Measurements from ENCODE around the gene RAPGEF5. TPM values are rescaled to one million over a fixed set of nuclear protein-coding genes. Genes with fewer than 3 reads are reported as not detected.

The RAPGEF5 gene
- total RNA-seq, 2 donors from 2014 or later: 66.5 to 70.8 TPM

GRCh38 chr7:22231806-22232205 is 125.1 kb downstream of the RAPGEF5 start:
- ATAC-seq (ENCODE audit: insufficient number of reproducible peaks, low FRiP score, low read depth) (no peak), DNase-seq (ENCODE audit: low spot score) (no peak)
- no peak for TF ChIP-seq CTCF (IDR thresholded peaks at IDR 0.05)
- no peak overlapping the region for H3K4me3 ChIP-seq
- H3K27ac ChIP-seq: peak overlapping the region in 1 of 2 donors; percentile 17
- no peaks in the 10 kb centered on the region for H3K36me3 ChIP-seq
- peaks cover 20 to 56% of the 10 kb centered on the region in 2 donors for H3K4me1 ChIP-seq (ENCODE audit: control insufficient read depth in 1 of 2, low read depth in 2 of 2)
- no peaks in the 10 kb centered on the region for H3K9me3 ChIP-seq
- H3K27me3 ChIP-seq (replicated peaks; ENCODE audit: insufficient read depth): no peaks in the 10 kb centered on the region

- ATAC-seq (ENCODE audit: insufficient number of reproducible peaks, low FRiP score, low read depth) (no peak), DNase-seq (ENCODE audit: low spot score) (no peak)
- TF ChIP-seq CTCF (IDR thresholded peaks at IDR 0.05): no peak
- Histone ChIP-seq H3K27me3 (replicated peaks; ENCODE audit: insufficient read depth) (no peaks in the 10 kb centered on the region), H3K9me3 (no peaks in the 10 kb centered on the region), H3K4me1 (ENCODE audit: control insufficient read depth in 1 of 2, low read depth in 2 of 2) (peaks cover 20 to 56% of the 10 kb centered on the region in 2 donors), H3K4me3 (no peak overlapping the region), H3K36me3 (no peaks in the 10 kb centered on the region), H3K27ac (peak overlapping the region in 1 of 2 donors; percentile 17)
Observed at GRCh38 chr7:22231141-22231540, 125.8 kb downstream of the RAPGEF5 start.

GRCh38 chr7:22230238-22230637 is 126.7 kb downstream of the RAPGEF5 start:
- Histone ChIP-seq H3K4me1 (ENCODE audit: control insufficient read depth in 1 of 2, low read depth in 2 of 2) (peaks cover 20 to 56% of the 10 kb centered on the region in 2 donors), H3K4me3 (no peak overlapping the region), H3K36me3 (no peaks in the 10 kb centered on the region), H3K27ac (no peak overlapping the region), H3K9me3 (no peaks in the 10 kb centered on the region), H3K27me3 (replicated peaks; ENCODE audit: insufficient read depth) (no peaks in the 10 kb centered on the region)
- TF ChIP-seq CTCF (IDR thresholded peaks at IDR 0.05): no peak
- ATAC-seq (ENCODE audit: insufficient number of reproducible peaks, low FRiP score, low read depth): no peak
- no peak for DNase-seq (ENCODE audit: low spot score)

- TF ChIP-seq CTCF (IDR thresholded peaks at IDR 0.05): no peak
- DNase-seq (ENCODE audit: low spot score) (no peak), ATAC-seq (ENCODE audit: insufficient number of reproducible peaks, low FRiP score, low read depth) (peak; percentile 77)
- Histone ChIP-seq H3K4me1 (ENCODE audit: control insufficient read depth in 1 of 2, low read depth in 2 of 2) (peaks cover 13 to 50% of the 10 kb centered on the region in 2 donors), H3K4me3 (no peak overlapping the region), H3K27me3 (replicated peaks; ENCODE audit: insufficient read depth) (no peaks in the 10 kb centered on the region), H3K27ac (peak overlapping the region; percentile 56 to 68), H3K36me3 (no peaks in the 10 kb centered on the region), H3K9me3 (no peaks in the 10 kb centered on the region)
Observed at GRCh38 chr7:22229148-22229547, 127.8 kb downstream of the RAPGEF5 start.

GRCh38 chr7:22223807-22224206 is 133.1 kb downstream of the RAPGEF5 start:
- no peak overlapping the region for H3K4me3 ChIP-seq
- ATAC-seq (ENCODE audit: insufficient number of reproducible peaks, low FRiP score, low read depth) (no peak), DNase-seq (ENCODE audit: low spot score) (no peak)
- no peaks in the 10 kb centered on the region for H3K27me3 ChIP-seq (replicated peaks; ENCODE audit: insufficient read depth)
- H3K36me3 ChIP-seq: no peaks in the 10 kb centered on the region
- H3K9me3 ChIP-seq: no peaks in the 10 kb centered on the region
- H3K27ac ChIP-seq: peak overlapping the region; percentile 40 to 66
- no peak for TF ChIP-seq CTCF (IDR thresholded peaks at IDR 0.05)
- H3K4me1 ChIP-seq (ENCODE audit: control insufficient read depth in 1 of 2, low read depth in 2 of 2): peaks cover 12 to 46% of the 10 kb centered on the region in 2 donors
